ENCODE data around the gene FCMR.

The FCMR gene

GRCh38 chr1:206875752-206876377 lies 45.9 kb downstream of the FCMR start:
- Histone ChIP-seq H3K79me2 (ENCODE audit: insufficient read depth, low read length) (no peaks in the 10 kb centered on the region), H3K36me3 (ENCODE audit: insufficient read depth, low read length) (no peaks in the 10 kb centered on the region), H3K27me3 (ENCODE audit: insufficient read depth, low read length, poor library complexity, severe bottlenecking) (no peaks in the 10 kb centered on the region), H3K9me3 (ENCODE audit: insufficient read depth, low read depth, low read length) (peaks cover 25% of the 10 kb centered on the region; the same call in 1 of the 2 replicates), H4K20me1 (ENCODE audit: insufficient read depth, low read length, poor library complexity, severe bottlenecking) (no peaks in the 10 kb centered on the region), H2AFZ (ENCODE audit: low read length) (no peak overlapping the region), H3F3A (ENCODE audit: low read depth) (no peaks in the 10 kb centered on the region), H3K4me1 (ENCODE audit: insufficient read depth, low read length, poor library complexity, severe bottlenecking) (no peaks in the 10 kb centered on the region), H3K4me3 (ENCODE audit: low read length, poor library complexity, severe bottlenecking) (no peak overlapping the region), H3K9me2 (replicated peaks; ENCODE audit: low read depth, low read length) (no peaks in the 10 kb centered on the region), H3K4me2 (ENCODE audit: low read depth, low read length, poor library complexity, severe bottlenecking) (no peak overlapping the region), H3K9ac (ENCODE audit: low read depth, low read length, poor library complexity, severe bottlenecking) (no peak overlapping the region)
- no peak for TF ChIP-seq EZH2phosphoT487 (IDR thresholded peaks at IDR 0.05; ENCODE audit: borderline replicate concordance)
- TF ChIP-seq, protein P1, sequence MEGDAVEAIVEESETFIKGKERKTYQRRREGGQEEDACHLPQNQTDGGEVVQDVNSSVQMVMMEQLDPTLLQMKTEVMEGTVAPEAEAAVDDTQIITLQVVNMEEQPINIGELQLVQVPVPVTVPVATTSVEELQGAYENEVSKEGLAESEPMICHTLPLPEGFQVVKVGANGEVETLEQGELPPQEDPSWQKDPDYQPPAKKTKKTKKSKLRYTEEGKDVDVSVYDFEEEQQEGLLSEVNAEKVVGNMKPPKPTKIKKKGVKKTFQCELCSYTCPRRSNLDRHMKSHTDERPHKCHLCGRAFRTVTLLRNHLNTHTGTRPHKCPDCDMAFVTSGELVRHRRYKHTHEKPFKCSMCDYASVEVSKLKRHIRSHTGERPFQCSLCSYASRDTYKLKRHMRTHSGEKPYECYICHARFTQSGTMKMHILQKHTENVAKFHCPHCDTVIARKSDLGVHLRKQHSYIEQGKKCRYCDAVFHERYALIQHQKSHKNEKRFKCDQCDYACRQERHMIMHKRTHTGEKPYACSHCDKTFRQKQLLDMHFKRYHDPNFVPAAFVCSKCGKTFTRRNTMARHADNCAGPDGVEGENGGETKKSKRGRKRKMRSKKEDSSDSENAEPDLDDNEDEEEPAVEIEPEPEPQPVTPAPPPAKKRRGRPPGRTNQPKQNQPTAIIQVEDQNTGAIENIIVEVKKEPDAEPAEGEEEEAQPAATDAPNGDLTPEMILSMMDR (conservative IDR thresholded peaks at IDR 0.05; ENCODE audit: low read length), result no peak

GRCh38 chr1:206873603-206874188 lies 48.0 kb downstream of the FCMR start:
- H2AFZ ChIP-seq (ENCODE audit: low read length), result no peak overlapping the region
- H3F3A ChIP-seq (ENCODE audit: low read depth), result no peaks in the 10 kb centered on the region
- H3K4me3 ChIP-seq (ENCODE audit: low read length, poor library complexity, severe bottlenecking), result no peak overlapping the region
- H3K9me2 ChIP-seq (replicated peaks; ENCODE audit: low read depth, low read length), result no peaks in the 10 kb centered on the region
- H3K4me2 ChIP-seq (ENCODE audit: low read depth, low read length, poor library complexity, severe bottlenecking), result no peak overlapping the region
- no peaks in the 10 kb centered on the region for H3K27me3 ChIP-seq (ENCODE audit: insufficient read depth, low read length, poor library complexity, severe bottlenecking)
- no peaks in the 10 kb centered on the region for H3K4me1 ChIP-seq (ENCODE audit: insufficient read depth, low read length, poor library complexity, severe bottlenecking)
- H4K20me1 ChIP-seq (ENCODE audit: insufficient read depth, low read length, poor library complexity, severe bottlenecking), result no peaks in the 10 kb centered on the region
- H3K36me3 ChIP-seq (ENCODE audit: insufficient read depth, low read length), result no peaks in the 10 kb centered on the region
- H3K9ac ChIP-seq (ENCODE audit: low read depth, low read length, poor library complexity, severe bottlenecking), result no peak overlapping the region
- no peaks in the 10 kb centered on the region for H3K79me2 ChIP-seq (ENCODE audit: insufficient read depth, low read length)
- peaks cover 19% of the 10 kb centered on the region; the same call in 1 of the 2 replicates for H3K9me3 ChIP-seq (ENCODE audit: insufficient read depth, low read depth, low read length)
- TF ChIP-seq, protein P1 (conservative IDR thresholded peaks at IDR 0.05; ENCODE audit: low read length), result no peak
- TF ChIP-seq EZH2phosphoT487 (IDR thresholded peaks at IDR 0.05; ENCODE audit: borderline replicate concordance), result no peak

DNA sequence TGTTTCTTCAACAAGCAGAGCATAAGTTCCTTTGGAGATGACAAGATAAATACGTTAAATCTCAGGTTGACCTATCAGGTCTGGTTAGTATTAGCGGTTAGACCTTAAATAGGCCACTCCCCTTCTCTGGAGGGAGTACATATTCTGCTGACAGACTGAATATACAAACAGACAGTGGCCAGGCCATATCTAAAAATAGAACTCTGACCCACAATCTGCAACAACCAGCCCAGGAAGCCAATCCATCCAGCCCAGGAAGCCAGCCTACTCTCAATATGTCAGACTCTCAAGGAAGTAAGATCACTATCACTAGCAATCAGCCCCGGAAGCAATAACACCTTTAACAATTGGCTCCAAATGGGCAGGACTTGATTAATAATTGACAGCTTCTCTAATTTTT lies 49.6 kb downstream of the FCMR start:
- Histone ChIP-seq H3K4me2 (ENCODE audit: low read depth, low read length, poor library complexity, severe bottlenecking) (no peak overlapping the region), H3K36me3 (ENCODE audit: insufficient read depth, low read length) (no peaks in the 10 kb centered on the region), H3K27me3 (ENCODE audit: insufficient read depth, low read length, poor library complexity, severe bottlenecking) (no peaks in the 10 kb centered on the region), H3F3A (ENCODE audit: low read depth) (no peaks in the 10 kb centered on the region), H3K79me2 (ENCODE audit: insufficient read depth, low read length) (no peaks in the 10 kb centered on the region), H3K9ac (ENCODE audit: low read depth, low read length, poor library complexity, severe bottlenecking) (no peak overlapping the region), H3K4me3 (ENCODE audit: low read length, poor library complexity, severe bottlenecking) (no peak overlapping the region), H4K20me1 (ENCODE audit: insufficient read depth, low read length, poor library complexity, severe bottlenecking) (no peaks in the 10 kb centered on the region), H3K4me1 (ENCODE audit: insufficient read depth, low read length, poor library complexity, severe bottlenecking) (no peaks in the 10 kb centered on the region), H3K9me3 (ENCODE audit: insufficient read depth, low read depth, low read length) (peaks cover 4% of the 10 kb centered on the region; the same call in 1 of the 2 replicates), H2AFZ (ENCODE audit: low read length) (no peak overlapping the region), H3K9me2 (replicated peaks; ENCODE audit: low read depth, low read length) (no peaks in the 10 kb centered on the region)
- TF ChIP-seq, protein P1 (conservative IDR thresholded peaks at IDR 0.05; ENCODE audit: low read length), result no peak

Measured in Loucy (cell line).